NCI-H226 (cell line): Measurements from ENCODE around the gene MSX2.

Experiments
- DNase-seq: peaks from one replicate; pipeline ENCODE4 v3.0.0-alpha.2; 2015

The MSX2 gene

GRCh38 chr5:174724484-174725260 is at the start of gene MSX2:
Gene MSX2 (plus strand): TSS chr5:174724582. CDS start chr5:174724660, 78 bp downstream.
- DNase-seq = no peak

- no peak for DNase-seq
Observed at GRCh38 chr5:174675110-174675509, 49.3 kb upstream of the MSX2 start.

- no peak for DNase-seq
Observed at GRCh38 chr5:174675916-174676315, 48.5 kb upstream of the MSX2 start.

- no peak for DNase-seq
Observed at GRCh38 chr5:174678107-174678506, 46.3 kb upstream of the MSX2 start.

GRCh38 chr5:174680901-174681565 is 43.3 kb upstream of the MSX2 start:
- DNase-seq = no peak

GRCh38 chr5:174687503-174687902 is 36.9 kb upstream of the MSX2 start:
- DNase-seq = no peak

- DNase-seq = no peak
Observed at GRCh38 chr5:174688441-174689354, 35.7 kb upstream of the MSX2 start.

- DNase-seq = no peak
Observed at GRCh38 chr5:174690271-174690670, 34.1 kb upstream of the MSX2 start.

- no peak for DNase-seq
Observed at GRCh38 chr5:174692381-174692780, 32.0 kb upstream of the MSX2 start.

- DNase-seq = no peak
Observed at GRCh38 chr5:174692982-174693422, 31.4 kb upstream of the MSX2 start.

GRCh38 chr5:174693697-174694385 is 30.5 kb upstream of the MSX2 start:
- DNase-seq = no peak

GRCh38 chr5:174694611-174695010 is 29.8 kb upstream of the MSX2 start:
- no peak for DNase-seq

GRCh38 chr5:174698156-174698555 is 26.2 kb upstream of the MSX2 start:
- no peak for DNase-seq

GRCh38 chr5:174699131-174699530 is 25.3 kb upstream of the MSX2 start:
- DNase-seq = no peak

GRCh38 chr5:174706997-174707572 is 17.3 kb upstream of the MSX2 start:
- no peak for DNase-seq

GRCh38 chr5:174707671-174708070 is 16.7 kb upstream of the MSX2 start:
- DNase-seq = no peak

- no peak for DNase-seq
Observed at GRCh38 chr5:174708476-174709207, 15.7 kb upstream of the MSX2 start.

- DNase-seq = no peak
Observed at GRCh38 chr5:174714751-174715150, 9.6 kb upstream of the MSX2 start.

GRCh38 chr5:174715804-174716203 is 8.6 kb upstream of the MSX2 start:
- no peak for DNase-seq

- no peak for DNase-seq
Observed at GRCh38 chr5:174717826-174718455, 6.4 kb upstream of the MSX2 start.
